ENCODE results near the gene TK1. TPM values are rescaled to one million over a fixed set of nuclear protein-coding genes. Genes with fewer than 3 reads are reported as not detected.

The TK1 gene
- polyA plus RNA-seq, 1 of the 3 experiments (the other 2 are of a cell fraction): 112 TPM

DNA sequence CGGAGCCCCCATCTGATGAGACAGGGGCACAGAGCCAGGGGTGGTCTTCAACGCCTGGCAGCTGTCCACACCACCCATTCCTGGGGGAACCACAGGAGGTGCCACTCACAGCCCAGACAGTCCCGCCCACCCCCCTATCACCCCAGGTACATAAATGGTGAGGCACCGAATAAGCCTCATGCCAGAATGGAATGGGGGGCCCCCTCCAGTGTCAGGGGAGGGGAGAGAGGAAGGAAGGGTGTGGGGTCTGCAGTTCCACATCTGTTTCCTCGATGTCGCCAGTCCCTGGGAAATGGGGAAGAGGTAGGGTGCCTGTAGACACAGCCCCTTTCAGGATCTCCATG, 60.0 kb downstream of the TK1 start:
- no peak overlapping the region for H3K4me3 ChIP-seq (ENCODE audit: low read depth in 2 of 2, low read length in 1 of 2)
- no peaks in the 10 kb centered on the region for H3K36me3 ChIP-seq (replicated peaks in 1 of 2; ENCODE audit: control insufficient read depth in 1 of 2, insufficient read depth in 2 of 2, low read length in 1 of 2)
- no peaks in the 10 kb centered on the region for H3K9me3 ChIP-seq
- H3K4me2 ChIP-seq: no peak overlapping the region
- H2AFZ ChIP-seq (ENCODE audit: low read depth): no peak overlapping the region
- POLR2A ChIA-PET: no interaction called here
- H3K4me1 ChIP-seq (ENCODE audit: control insufficient read depth in 1 of 2, insufficient read depth in 2 of 2, low read depth in 1 of 2, low read length in 1 of 2): peaks cover 4 to 39% of the 10 kb centered on the region in 2 experiments; a peak in 1 of 4 replicates
- no peak for DNase-seq
- WGBS (ENCODE audit: low lambda C conversion rate): 98% methylated on average over 5 of the region's 6 CpGs
- no peaks in the 10 kb centered on the region for H3K9me2 ChIP-seq
- CTCF ChIA-PET: interaction anchor here (0.9 to 8.0 kb wide), 9 partner anchors 10 to 295 kb away, joined by 3 to 100 read pairs (median 5); no protein-coding TSS in a partner anchor
- no peaks in the 10 kb centered on the region for H3K79me2 ChIP-seq (ENCODE audit: insufficient read depth)
- no peaks in the 10 kb centered on the region for H4K20me1 ChIP-seq (ENCODE audit: insufficient read depth)
- H3F3A ChIP-seq (replicated peaks; ENCODE audit: insufficient read depth): no peaks in the 10 kb centered on the region
- H3K27ac ChIP-seq (ENCODE audit: low read depth in 2 of 2, low read length in 1 of 2): no peak overlapping the region; a peak in 1 of 4 replicates
- no peak overlapping the region for H3K9ac ChIP-seq
- TF ChIP-seq FOSL2 (IDR thresholded peaks at IDR 0.05; ENCODE audit: borderline replicate concordance, low read depth): no peak
- TF ChIP-seq ELF1 (IDR thresholded peaks at IDR 0.05): no peak
- TF ChIP-seq, protein P1, sequence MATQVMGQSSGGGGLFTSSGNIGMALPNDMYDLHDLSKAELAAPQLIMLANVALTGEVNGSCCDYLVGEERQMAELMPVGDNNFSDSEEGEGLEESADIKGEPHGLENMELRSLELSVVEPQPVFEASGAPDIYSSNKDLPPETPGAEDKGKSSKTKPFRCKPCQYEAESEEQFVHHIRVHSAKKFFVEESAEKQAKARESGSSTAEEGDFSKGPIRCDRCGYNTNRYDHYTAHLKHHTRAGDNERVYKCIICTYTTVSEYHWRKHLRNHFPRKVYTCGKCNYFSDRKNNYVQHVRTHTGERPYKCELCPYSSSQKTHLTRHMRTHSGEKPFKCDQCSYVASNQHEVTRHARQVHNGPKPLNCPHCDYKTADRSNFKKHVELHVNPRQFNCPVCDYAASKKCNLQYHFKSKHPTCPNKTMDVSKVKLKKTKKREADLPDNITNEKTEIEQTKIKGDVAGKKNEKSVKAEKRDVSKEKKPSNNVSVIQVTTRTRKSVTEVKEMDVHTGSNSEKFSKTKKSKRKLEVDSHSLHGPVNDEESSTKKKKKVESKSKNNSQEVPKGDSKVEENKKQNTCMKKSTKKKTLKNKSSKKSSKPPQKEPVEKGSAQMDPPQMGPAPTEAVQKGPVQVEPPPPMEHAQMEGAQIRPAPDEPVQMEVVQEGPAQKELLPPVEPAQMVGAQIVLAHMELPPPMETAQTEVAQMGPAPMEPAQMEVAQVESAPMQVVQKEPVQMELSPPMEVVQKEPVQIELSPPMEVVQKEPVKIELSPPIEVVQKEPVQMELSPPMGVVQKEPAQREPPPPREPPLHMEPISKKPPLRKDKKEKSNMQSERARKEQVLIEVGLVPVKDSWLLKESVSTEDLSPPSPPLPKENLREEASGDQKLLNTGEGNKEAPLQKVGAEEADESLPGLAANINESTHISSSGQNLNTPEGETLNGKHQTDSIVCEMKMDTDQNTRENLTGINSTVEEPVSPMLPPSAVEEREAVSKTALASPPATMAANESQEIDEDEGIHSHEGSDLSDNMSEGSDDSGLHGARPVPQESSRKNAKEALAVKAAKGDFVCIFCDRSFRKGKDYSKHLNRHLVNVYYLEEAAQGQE (IDR thresholded peaks at IDR 0.05; ENCODE audit: low read depth, low read length): no peak
- no peak for TF ChIP-seq CHD2 (IDR thresholded peaks at IDR 0.05; ENCODE audit: low read length, partially characterized antibody)
- no peak for TF ChIP-seq MEF2A (IDR thresholded peaks at IDR 0.05; ENCODE audit: borderline replicate concordance, low read depth)
- no peak for TF ChIP-seq RAD21 (IDR thresholded peaks at IDR 0.05; ENCODE audit: low read length)
- TF ChIP-seq, protein P2, sequence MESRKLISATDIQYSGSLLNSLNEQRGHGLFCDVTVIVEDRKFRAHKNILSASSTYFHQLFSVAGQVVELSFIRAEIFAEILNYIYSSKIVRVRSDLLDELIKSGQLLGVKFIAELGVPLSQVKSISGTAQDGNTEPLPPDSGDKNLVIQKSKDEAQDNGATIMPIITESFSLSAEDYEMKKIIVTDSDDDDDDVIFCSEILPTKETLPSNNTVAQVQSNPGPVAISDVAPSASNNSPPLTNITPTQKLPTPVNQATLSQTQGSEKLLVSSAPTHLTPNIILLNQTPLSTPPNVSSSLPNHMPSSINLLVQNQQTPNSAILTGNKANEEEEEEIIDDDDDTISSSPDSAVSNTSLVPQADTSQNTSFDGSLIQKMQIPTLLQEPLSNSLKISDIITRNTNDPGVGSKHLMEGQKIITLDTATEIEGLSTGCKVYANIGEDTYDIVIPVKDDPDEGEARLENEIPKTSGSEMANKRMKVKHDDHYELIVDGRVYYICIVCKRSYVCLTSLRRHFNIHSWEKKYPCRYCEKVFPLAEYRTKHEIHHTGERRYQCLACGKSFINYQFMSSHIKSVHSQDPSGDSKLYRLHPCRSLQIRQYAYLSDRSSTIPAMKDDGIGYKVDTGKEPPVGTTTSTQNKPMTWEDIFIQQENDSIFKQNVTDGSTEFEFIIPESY (IDR thresholded peaks at IDR 0.05; ENCODE audit: borderline replicate concordance, low read depth): no peak
- no peak for TF ChIP-seq SIN3A (IDR thresholded peaks at IDR 0.05; ENCODE audit: borderline replicate concordance, low read depth, low read length)
- no peak for TF ChIP-seq RFX5 (IDR thresholded peaks at IDR 0.05; ENCODE audit: low read length)
- no peak for TF ChIP-seq MXI1 (IDR thresholded peaks at IDR 0.05; ENCODE audit: low read depth, low read length)
- no peak for TF ChIP-seq NFIC (IDR thresholded peaks at IDR 0.05; ENCODE audit: borderline replicate concordance)
- TF ChIP-seq EP300 (IDR thresholded peaks at IDR 0.05; ENCODE audit: borderline replicate concordance in 1 of 2, low read depth in 1 of 2, low read length in 1 of 2): no peak
- TF ChIP-seq, protein P3, sequence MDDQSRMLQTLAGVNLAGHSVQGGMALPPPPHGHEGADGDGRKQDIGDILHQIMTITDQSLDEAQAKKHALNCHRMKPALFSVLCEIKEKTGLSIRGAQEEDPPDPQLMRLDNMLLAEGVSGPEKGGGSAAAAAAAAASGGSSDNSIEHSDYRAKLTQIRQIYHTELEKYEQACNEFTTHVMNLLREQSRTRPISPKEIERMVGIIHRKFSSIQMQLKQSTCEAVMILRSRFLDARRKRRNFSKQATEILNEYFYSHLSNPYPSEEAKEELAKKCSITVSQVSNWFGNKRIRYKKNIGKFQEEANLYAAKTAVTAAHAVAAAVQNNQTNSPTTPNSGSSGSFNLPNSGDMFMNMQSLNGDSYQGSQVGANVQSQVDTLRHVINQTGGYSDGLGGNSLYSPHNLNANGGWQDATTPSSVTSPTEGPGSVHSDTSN (IDR thresholded peaks at IDR 0.05): no peak
- TF ChIP-seq TAF1 (IDR thresholded peaks at IDR 0.05; ENCODE audit: borderline replicate concordance, low read depth, low read length): no peak
- TF ChIP-seq POLR2AphosphoS5 (IDR thresholded peaks at IDR 0.05; ENCODE audit: low read depth, low read length): no peak
- no peak for TF ChIP-seq TEAD4 (IDR thresholded peaks at IDR 0.05; ENCODE audit: borderline replicate concordance, insufficient read depth)
- H3K27me3 ChIP-seq (ENCODE audit: insufficient read depth): peaks cover 3% of the 10 kb centered on the region; the same call in 1 of the 2 replicates

Data from SK-N-SH (cell line).